ENCODE measurements around the gene FARP2.
"Not testable (repeated sequence)": the region's sequence is repeated elsewhere in the genome, so short reads cannot be mapped to it uniquely, and the experiment has no call there.

FARP2 gene

GRCh38 chr2:241372361-241372992, 16.4 kb downstream of the FARP2 start:
- DNase-seq = no peak

GRCh38 chr2:241373446-241373845, 17.4 kb downstream of the FARP2 start:
- DNase-seq = no peak

GRCh38 chr2:241373906-241374305, 17.8 kb downstream of the FARP2 start:
- DNase-seq = not testable (repeated sequence)

GRCh38 chr2:241375300-241375699, 19.2 kb downstream of the FARP2 start:
- no peak for DNase-seq

GRCh38 chr2:241376808-241377207, 20.7 kb downstream of the FARP2 start:
- no peak for DNase-seq

- DNase-seq = no peak
Measured at GRCh38 chr2:241378816-241379215, 22.7 kb downstream of the FARP2 start.

GRCh38 chr2:241379481-241380480, 23.7 kb downstream of the FARP2 start:
- DNase-seq = no peak

- no peak for DNase-seq
Measured at GRCh38 chr2:241381872-241382271, 25.8 kb downstream of the FARP2 start.

GRCh38 chr2:241385450-241385849, 29.4 kb downstream of the FARP2 start:
- DNase-seq = not testable (repeated sequence)

GRCh38 chr2:241386519-241386918, 30.4 kb downstream of the FARP2 start:
- DNase-seq = no peak

- DNase-seq = no peak
Measured at GRCh38 chr2:241389697-241390096, 33.6 kb downstream of the FARP2 start.

- no peak for DNase-seq
Measured at GRCh38 chr2:241390301-241391206, 34.5 kb downstream of the FARP2 start.

GRCh38 chr2:241391892-241392665, 36.0 kb downstream of the FARP2 start:
- DNase-seq = peak in 1 of 2 experiments; percentile 10

- DNase-seq = not testable (repeated sequence)
Measured at GRCh38 chr2:241392753-241393152, 36.7 kb downstream of the FARP2 start.

- DNase-seq = no peak
Measured at GRCh38 chr2:241393524-241394196, 37.6 kb downstream of the FARP2 start.

GRCh38 chr2:241396809-241397208, 40.7 kb downstream of the FARP2 start:
- not testable (repeated sequence) for DNase-seq

GRCh38 chr2:241399941-241400922, 44.1 kb downstream of the FARP2 start:
- no peak for DNase-seq

- DNase-seq = no peak
Measured at GRCh38 chr2:241408849-241409248, 52.8 kb downstream of the FARP2 start.

- DNase-seq = no peak
Measured at GRCh38 chr2:241410739-241411176, 54.7 kb downstream of the FARP2 start.

- no peak for DNase-seq
Measured at GRCh38 chr2:241412144-241412543, 56.1 kb downstream of the FARP2 start.

Measured in SW 1271 (cell line).